PC-9 (cell line): ENCODE data around the gene XPO4. TPM values are rescaled to one million over a fixed set of nuclear protein-coding genes. Genes with fewer than 3 reads are reported as not detected.
"Not testable (repeated sequence)": the region's sequence is repeated elsewhere in the genome, so short reads cannot be mapped to it uniquely, and the experiment has no call there.

Source experiments
- BruUV-seq: library from RNA; stranded (reverse); fragments of 400-500 nt; replicated peaks from 2 replicates; lab custom pipeline; 2021; lab: Mats Ljungman, UMichigan
- CTCF ChIA-PET: fragments of 300-600 bp; sonication (Branson Sonifier 250); formaldehyde crosslinking; loops from one replicate; lab custom pipeline; 2022; ENCODE audit warnings: antibody characterized with exemption; lab: Charles Lee
- POLR2A ChIA-PET: fragments of 300-600 bp; sonication (Branson Sonifier 250); formaldehyde crosslinking; loops from one replicate; lab custom pipeline; 2022; ENCODE audit warnings: antibody characterized with exemption; ENCODE audit not compliant: unreplicated experiment; lab: Charles Lee
- DNase-seq, 2 experiments: peaks; one replicate each; pipeline versions ENCODE4 v3.0.0 to v3.0.0-alpha.2; 2015 to 2022; ENCODE audit warnings: mixed read lengths in 1 of 2
- H2AFZ ChIP-seq: fragments of 200-600 bp; sonication (generic); 2 replicates; pipeline ENCODE4 v1.8.1; 2017; ENCODE audit warnings: antibody characterized with exemption
- H3F3A ChIP-seq: fragments of 200-600 bp; sonication (generic); 2 replicates; pipeline ENCODE4 v1.8.1; 2017; ENCODE audit warnings: antibody characterized with exemption, mild to moderate bottlenecking, low read depth; ENCODE audit not compliant: insufficient read depth
- H3K27ac ChIP-seq: fragments of 200-600 bp; sonication (generic); 2 replicates; pipeline ENCODE4 v1.6.1; 2016; ENCODE audit warnings: mixed run types
- H3K27me3 ChIP-seq: fragments of 200-600 bp; sonication (generic); 2 replicates; pipeline ENCODE4 v1.6.1; 2016; ENCODE audit warnings: low read depth, mixed run types; ENCODE audit not compliant: insufficient read depth
- H3K36me3 ChIP-seq: fragments of 200-600 bp; sonication (generic); 2 replicates; pipeline ENCODE4 v1.6.1; 2016; ENCODE audit warnings: low read depth, mixed run types
- H3K4me1 ChIP-seq: fragments of 200-600 bp; sonication (generic); replicated peaks from 2 replicates; pipeline ENCODE4 v1.6.1; 2016; ENCODE audit warnings: mixed run types; ENCODE audit not compliant: insufficient read depth
- H3K4me2 ChIP-seq: fragments of 200-600 bp; sonication (generic); 2 replicates; pipeline ENCODE4 v1.6.1; 2017; ENCODE audit warnings: mixed run types
- H3K4me3 ChIP-seq: fragments of 200-600 bp; sonication (generic); 2 replicates; pipeline ENCODE4 v1.6.1; 2016; ENCODE audit warnings: mixed run types
- H3K79me2 ChIP-seq: fragments of 200-600 bp; sonication (generic); 2 replicates; pipeline ENCODE4 v1.6.1; 2017; ENCODE audit warnings: low read depth, mixed run types
- H3K9me2 ChIP-seq: fragments of 200-600 bp; sonication (generic); 2 replicates; pipeline ENCODE4 v1.8.1; 2017; ENCODE audit warnings: mild to moderate bottlenecking; ENCODE audit not compliant: insufficient read depth
- H3K9me3 ChIP-seq: fragments of 200-600 bp; sonication (generic); 2 replicates; pipeline ENCODE4 v1.8.1; 2016; ENCODE audit warnings: low read depth; ENCODE audit not compliant: insufficient read depth
- H4K20me1 ChIP-seq: fragments of 200-600 bp; sonication (generic); 2 replicates; pipeline ENCODE4 v1.8.1; 2017; ENCODE audit not compliant: insufficient read depth
- EZH2 ChIP-seq: fragments of 200-600 bp; sonication (generic); IDR thresholded peaks from 2 replicates; pipeline ENCODE4 v1.8.0; 2017; ENCODE audit warnings: antibody characterized with exemption, low read depth
- intact Hi-C: fragments of 100-400 bp; cut with micrococcal nuclease; formaldehyde crosslinking; loops from one replicate; pipeline ENCODE4 v1.10.0; 2022; ENCODE audit not compliant: unreplicated experiment
- total RNA-seq: library from RNA; stranded (reverse); gene quantifications from 2 replicates; pipeline ENCODE4 v1.2.3, GENCODE V29; 2021
- TF ChIP-seq, protein P1 (sequence below): fragments of 200-600 bp; sonication (generic); conservative IDR thresholded peaks from 2 replicates; pipeline ENCODE4 v1.6.1; 2017; ENCODE audit warnings: mixed run types, antibody characterized with exemption, mild to moderate bottlenecking, moderate library complexity

The XPO4 gene
- total RNA-seq, 1 experiment from 2014 or later, result 11.1 TPM

DNA sequence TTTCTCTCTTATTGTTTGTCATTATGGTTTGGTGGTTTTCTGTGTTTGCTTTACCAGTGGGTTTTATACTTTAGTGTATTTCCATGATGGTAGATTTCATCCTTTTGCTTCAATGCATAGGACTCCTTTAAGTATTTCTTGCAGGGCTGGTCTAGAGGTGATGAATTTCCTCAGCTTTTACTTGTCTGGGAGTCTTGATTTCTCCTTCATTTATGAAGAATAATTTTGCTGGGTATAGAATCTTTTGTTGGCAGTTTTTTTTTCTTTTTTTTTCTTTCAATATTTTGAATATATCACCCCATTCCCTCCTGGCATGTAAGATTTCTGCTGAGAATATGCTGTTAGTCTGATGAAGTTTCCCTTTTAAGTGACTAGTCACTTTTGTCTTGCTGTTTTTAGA is 148.5 kb downstream of the XPO4 start:
- CTCF ChIA-PET, result no interaction called here
- Histone ChIP-seq H4K20me1 (no peaks in the 10 kb centered on the region), H3K4me1 (no peaks in the 10 kb centered on the region), H2AFZ (no peak overlapping the region), H3F3A (no peaks in the 10 kb centered on the region), H3K9me3 (peaks cover 17% of the 10 kb centered on the region), H3K9me2 (no peaks in the 10 kb centered on the region; the same call in 1 of the 2 replicates), H3K4me3 (no peak overlapping the region), H3K27ac (no peak overlapping the region), H3K27me3 (no peaks in the 10 kb centered on the region), H3K79me2 (no peaks in the 10 kb centered on the region), H3K36me3 (no peaks in the 10 kb centered on the region), H3K4me2 (no peak overlapping the region)
- no TSS peak for BruUV-seq
- DNase-seq, result no peak
- no peak for TF ChIP-seq EZH2
- TF ChIP-seq, protein P1, sequence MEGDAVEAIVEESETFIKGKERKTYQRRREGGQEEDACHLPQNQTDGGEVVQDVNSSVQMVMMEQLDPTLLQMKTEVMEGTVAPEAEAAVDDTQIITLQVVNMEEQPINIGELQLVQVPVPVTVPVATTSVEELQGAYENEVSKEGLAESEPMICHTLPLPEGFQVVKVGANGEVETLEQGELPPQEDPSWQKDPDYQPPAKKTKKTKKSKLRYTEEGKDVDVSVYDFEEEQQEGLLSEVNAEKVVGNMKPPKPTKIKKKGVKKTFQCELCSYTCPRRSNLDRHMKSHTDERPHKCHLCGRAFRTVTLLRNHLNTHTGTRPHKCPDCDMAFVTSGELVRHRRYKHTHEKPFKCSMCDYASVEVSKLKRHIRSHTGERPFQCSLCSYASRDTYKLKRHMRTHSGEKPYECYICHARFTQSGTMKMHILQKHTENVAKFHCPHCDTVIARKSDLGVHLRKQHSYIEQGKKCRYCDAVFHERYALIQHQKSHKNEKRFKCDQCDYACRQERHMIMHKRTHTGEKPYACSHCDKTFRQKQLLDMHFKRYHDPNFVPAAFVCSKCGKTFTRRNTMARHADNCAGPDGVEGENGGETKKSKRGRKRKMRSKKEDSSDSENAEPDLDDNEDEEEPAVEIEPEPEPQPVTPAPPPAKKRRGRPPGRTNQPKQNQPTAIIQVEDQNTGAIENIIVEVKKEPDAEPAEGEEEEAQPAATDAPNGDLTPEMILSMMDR, result no peak
- POLR2A ChIA-PET, result no interaction called here
- intact Hi-C loops, result no loop called here

DNA sequence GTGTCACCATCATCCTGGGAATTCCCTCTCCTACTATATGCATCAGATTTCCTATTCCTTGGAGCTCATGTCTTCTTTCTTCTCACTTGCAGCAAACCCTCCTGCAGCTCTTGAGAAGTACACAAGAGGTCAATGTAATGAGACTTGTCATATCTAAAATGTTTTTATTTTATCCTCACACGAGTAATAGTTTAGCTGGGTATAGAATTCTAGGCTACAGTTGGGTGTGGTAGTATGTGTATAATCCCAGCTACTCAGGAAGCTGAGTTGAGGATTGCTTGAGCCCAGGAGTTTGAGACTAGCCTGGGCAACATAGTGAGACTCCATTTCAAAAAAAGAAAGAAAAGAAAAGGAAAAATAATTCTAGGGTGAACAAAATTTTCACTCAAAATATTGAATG is 153.2 kb downstream of the XPO4 start:
- no peak for TF ChIP-seq EZH2
- TF ChIP-seq, protein P1, result no peak
- Histone ChIP-seq H3K4me3 (no peak overlapping the region), H3K27me3 (no peaks in the 10 kb centered on the region), H3K9me3 (peaks cover 17% of the 10 kb centered on the region), H3K4me2 (no peak overlapping the region), H3K9me2 (no peaks in the 10 kb centered on the region), H3K4me1 (no peaks in the 10 kb centered on the region), H3K27ac (no peak overlapping the region), H2AFZ (no peak overlapping the region), H3F3A (no peaks in the 10 kb centered on the region), H3K36me3 (no peaks in the 10 kb centered on the region), H4K20me1 (no peaks in the 10 kb centered on the region), H3K79me2 (no peaks in the 10 kb centered on the region)
- no peak for DNase-seq
- CTCF ChIA-PET, result no interaction called here
- BruUV-seq, result no TSS peak
- POLR2A ChIA-PET, result no interaction called here
- intact Hi-C loops, result no loop called here

DNA sequence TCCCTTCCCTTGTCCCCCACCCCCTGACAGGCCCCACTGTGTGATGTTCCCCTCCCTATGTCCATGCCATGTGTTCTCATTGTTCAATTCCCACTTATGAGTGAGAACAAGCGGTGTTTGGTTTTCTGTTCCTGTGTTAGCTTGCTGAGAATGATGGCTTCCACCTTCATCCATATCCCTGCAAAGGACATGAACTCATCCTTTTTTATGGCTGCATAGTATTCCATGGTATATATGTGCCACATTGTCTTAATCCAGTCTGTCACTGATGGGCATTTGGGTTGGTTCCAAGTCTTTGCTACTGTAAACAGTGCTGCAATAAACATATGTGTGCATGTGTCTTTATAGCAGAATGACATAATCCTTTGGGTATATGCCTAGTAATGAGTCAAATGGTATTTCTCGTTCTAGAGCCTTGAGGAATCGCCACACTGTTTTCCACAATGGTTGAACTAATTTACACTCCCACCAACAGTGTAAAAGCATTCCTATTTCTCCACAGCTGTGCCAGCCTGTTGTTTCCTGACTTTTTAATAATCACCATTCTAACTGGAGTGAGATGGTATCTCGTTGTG is 158.6 kb downstream of the XPO4 start:
- DNase-seq, H3K9me2 ChIP-seq, H2AFZ ChIP-seq, H3K27me3 ChIP-seq, H3K27ac ChIP-seq, H3F3A ChIP-seq, H4K20me1 ChIP-seq, H3K4me3 ChIP-seq, H3K36me3 ChIP-seq, H3K9me3 ChIP-seq, H3K4me1 ChIP-seq, CTCF ChIA-PET, POLR2A ChIA-PET, intact Hi-C loops, BruUV-seq, H3K79me2 ChIP-seq, H3K4me2 ChIP-seq: not testable (repeated sequence)

DNA sequence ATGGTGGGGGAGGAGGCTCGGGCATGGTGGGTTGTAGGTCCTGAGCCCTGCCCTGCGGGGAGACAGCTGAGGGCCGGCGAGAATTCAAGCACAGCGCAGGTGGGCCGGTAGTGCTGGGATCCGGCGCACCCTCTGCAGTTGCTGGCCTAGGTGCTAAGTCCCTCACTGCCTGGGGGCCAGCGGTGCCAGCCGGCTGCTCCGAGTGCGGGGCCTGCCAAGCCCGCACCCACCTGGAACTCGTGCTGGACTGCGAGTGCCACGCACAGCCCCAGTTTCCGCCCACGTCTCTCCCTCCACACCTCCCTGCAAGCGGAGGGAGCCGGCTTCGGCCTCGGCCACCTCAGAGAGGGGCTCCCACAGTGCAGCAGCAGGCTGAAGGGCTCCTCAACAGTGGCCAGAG is 162.5 kb downstream of the XPO4 start:
- Histone ChIP-seq H3F3A (no peaks in the 10 kb centered on the region), H3K4me3 (no peak overlapping the region), H3K9me2 (no peaks in the 10 kb centered on the region), H3K4me2 (no peak overlapping the region), H3K36me3 (no peaks in the 10 kb centered on the region), H4K20me1 (no peaks in the 10 kb centered on the region), H3K27ac (no peak overlapping the region), H3K79me2 (no peaks in the 10 kb centered on the region), H3K9me3 (no peaks in the 10 kb centered on the region), H3K4me1 (no peaks in the 10 kb centered on the region), H3K27me3 (no peaks in the 10 kb centered on the region), H2AFZ (no peak overlapping the region)
- no peak for DNase-seq
- intact Hi-C loops, result no loop called here
- ChIA-PET POLR2A (no interaction called here), CTCF (no interaction called here)
- TF ChIP-seq, protein P1, result no peak
- no peak for TF ChIP-seq EZH2
- BruUV-seq, result no TSS peak
